HG03060 (cell line): ENCODE data around the gene IL24.

Experiments
- ATAC-seq: cut with Tn5 transposase; IDR thresholded peaks from one replicate; pipeline ENCODE4 v1.9.1; 2021; ENCODE audit warnings: low read depth, moderate number of reproducible peaks; ENCODE audit not compliant: unreplicated experiment

Gene IL24

GRCh38 chr1:206947255-206947654, 50.0 kb downstream of the IL24 start:
- no peak for ATAC-seq

DNA sequence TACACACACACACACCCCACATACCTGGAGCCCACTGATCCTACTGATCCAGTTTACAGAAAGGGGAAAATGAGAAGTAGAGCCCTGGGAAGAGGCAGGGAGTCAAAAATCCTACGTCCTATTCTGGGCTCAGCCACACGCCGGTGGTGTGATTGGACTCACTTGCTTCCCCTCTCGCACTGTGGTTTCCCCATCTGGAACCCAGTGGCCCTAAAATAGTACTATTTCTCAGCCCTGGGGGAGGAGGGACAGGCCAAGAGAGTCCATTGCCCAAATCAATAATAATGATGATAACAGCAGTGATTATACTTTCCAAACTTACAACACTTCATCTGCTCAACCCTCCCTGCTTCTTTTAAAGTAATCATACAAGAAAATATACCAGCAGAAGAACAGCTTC, 52.0 kb downstream of the IL24 start:
- no peak for ATAC-seq

DNA sequence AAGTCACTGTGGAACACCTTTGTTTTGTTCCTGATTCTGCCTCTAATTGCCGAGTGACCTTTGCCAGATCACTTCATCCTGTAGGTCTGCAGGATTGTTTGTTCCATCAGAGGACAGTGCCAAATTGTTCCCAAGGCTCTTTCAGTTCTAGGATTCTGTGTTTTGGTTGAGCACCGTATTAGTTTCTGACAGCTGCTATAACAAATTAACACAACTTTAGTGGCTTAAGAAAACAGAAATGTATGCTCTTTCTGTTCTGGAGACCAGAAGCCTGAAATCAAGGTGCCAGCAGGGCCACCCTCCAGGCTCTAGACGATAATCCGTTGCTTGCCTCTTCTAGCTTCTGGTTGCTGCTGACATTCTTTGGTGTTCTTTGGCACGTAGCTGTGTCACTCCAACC, 52.4 kb downstream of the IL24 start:
- no peak for ATAC-seq

GRCh38 chr1:206951318-206952100, 54.3 kb downstream of the IL24 start:
- ATAC-seq = no peak

DNA sequence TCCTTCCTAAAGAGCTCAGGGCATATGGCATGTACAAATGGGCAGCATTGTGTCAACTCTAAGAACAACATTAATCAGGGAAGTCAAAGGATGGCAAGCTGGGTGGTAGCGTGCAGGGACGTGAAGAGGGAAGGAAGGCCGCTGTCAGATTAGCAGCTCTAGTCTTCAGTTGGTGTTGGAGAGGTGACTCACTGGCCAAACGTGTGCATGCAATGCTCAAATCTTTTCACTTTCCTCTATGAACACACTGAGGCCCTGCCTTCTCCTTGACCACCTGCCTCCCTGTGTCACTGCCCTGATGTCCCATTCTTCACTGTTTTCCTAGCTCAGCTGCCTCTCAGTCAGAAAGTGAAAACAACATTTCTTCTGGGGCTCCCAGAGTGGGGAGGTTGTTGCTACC, 54.9 kb downstream of the IL24 start:
- no peak for ATAC-seq

GRCh38 chr1:206953126-206953525, 55.9 kb downstream of the IL24 start:
- ATAC-seq = no peak

GRCh38 chr1:206953626-206954025, 56.4 kb downstream of the IL24 start:
- no peak for ATAC-seq
